GM12878 (cell line): ENCODE measurements around the gene KATNB1. TPM values are rescaled to one million over a fixed set of nuclear protein-coding genes. Genes with fewer than 3 reads are reported as not detected.

Experiments used
- BMI1 ChIP-seq: fragments of 450-650 bp; IDR thresholded peaks from 2 replicates; pipeline ENCODE4 v1.6.1; 2016; ENCODE audit warnings: mild to moderate bottlenecking, moderate library complexity, borderline replicate concordance
- CBX3 ChIP-seq: fragments of 200-600 bp; sonication (generic); IDR thresholded peaks from 2 replicates; pipeline ENCODE4 v1.6.1; 2016; ENCODE audit warnings: low read depth, borderline replicate concordance
- CBX5 ChIP-seq: sonication (generic); IDR thresholded peaks from 2 replicates; pipeline ENCODE4 v1.6.1; 2016; ENCODE audit warnings: low read depth, moderate library complexity, mild to moderate bottlenecking, inconsistent platforms
- CEBPZ ChIP-seq: fragments of 150-350 bp; IDR thresholded peaks from 2 replicates; pipeline ENCODE4 v1.6.1; 2016; ENCODE audit warnings: low read depth, low read length
- CHD4 ChIP-seq: fragments of 200-600 bp; sonication (generic); IDR thresholded peaks from 2 replicates; pipeline ENCODE4 v1.6.1; 2016; ENCODE audit warnings: mild to moderate bottlenecking
- CREM ChIP-seq: IDR thresholded peaks from 2 replicates; pipeline ENCODE4 v1.6.1; 2014; ENCODE audit warnings: antibody characterized with exemption, low read depth
- EZH2 ChIP-seq: IDR thresholded peaks from 2 replicates; pipeline ENCODE4 v1.6.1; 2012; ENCODE audit warnings: low read depth, mild to moderate bottlenecking, control low read depth, inconsistent platforms, low read length, borderline replicate concordance; ENCODE audit not compliant: control insufficient read depth
- HCFC1 ChIP-seq: fragments of 150-350 bp; IDR thresholded peaks from 2 replicates; pipeline ENCODE4 v1.6.1; 2014; ENCODE audit warnings: low read length
- IRF3 ChIP-seq: fragments of 450-650 bp; IDR thresholded peaks from 2 replicates; pipeline ENCODE4 v1.6.1; 2014; ENCODE audit warnings: mild to moderate bottlenecking
- KAT2A ChIP-seq: conservative IDR thresholded peaks from 2 replicates; pipeline ENCODE4 v1.6.1; 2011; ENCODE audit warnings: low read depth, low read length; ENCODE audit not compliant: control insufficient read depth
- MYB ChIP-seq: fragments of 150-350 bp; IDR thresholded peaks from 2 replicates; pipeline ENCODE4 v1.6.1; 2014; ENCODE audit warnings: mild to moderate bottlenecking, low read depth, low read length, borderline replicate concordance
- PAX5 ChIP-seq: IDR thresholded peaks from 2 replicates; pipeline ENCODE4 v1.6.1; 2011; ENCODE audit warnings: low read depth, low read length, borderline replicate concordance
- RFX5 ChIP-seq: IDR thresholded peaks from 2 replicates; pipeline ENCODE4 v1.6.1; 2011; ENCODE audit warnings: low read depth, low read length, improper control_type of control experiment
- SIN3A ChIP-seq: IDR thresholded peaks from 2 replicates; pipeline ENCODE4 v1.6.1; 2012; ENCODE audit warnings: low read depth, low read length, improper control_type of control experiment
- SPI1 ChIP-seq: IDR thresholded peaks from 2 replicates; pipeline ENCODE4 v1.6.1; 2011; ENCODE audit warnings: low read depth, mild to moderate bottlenecking, low read length, moderate library complexity, borderline replicate concordance; ENCODE audit not compliant: insufficient read depth
- STAT3 ChIP-seq: IDR thresholded peaks from 2 replicates; pipeline ENCODE4 v1.6.1; 2011; ENCODE audit warnings: low read depth, low read length, improper control_type of control experiment
- TCF3 ChIP-seq: IDR thresholded peaks from 2 replicates; pipeline ENCODE4 v1.6.1; 2012; ENCODE audit warnings: low read depth, mild to moderate bottlenecking, low read length, borderline replicate concordance; ENCODE audit not compliant: insufficient read depth
- USF2 ChIP-seq: IDR thresholded peaks from 2 replicates; pipeline ENCODE4 v1.6.1; 2011; ENCODE audit warnings: low read depth, low read length, improper control_type of control experiment, borderline replicate concordance
- ZBTB4 ChIP-seq: fragments of 450-650 bp; formaldehyde crosslinking; IDR thresholded peaks from 2 replicates; pipeline ENCODE4 v1.4.0; 2022; ENCODE audit warnings: mild to moderate bottlenecking, moderate library complexity
- ZNF24 ChIP-seq: fragments of 450-650 bp; IDR thresholded peaks from 2 replicates; pipeline ENCODE4 v1.6.1; 2017; ENCODE audit warnings: antibody characterized with exemption, mild to moderate bottlenecking
- ZNF274 ChIP-seq: IDR thresholded peaks from one replicate; pipeline ENCODE4 v1.8.0; 2011; ENCODE audit not compliant: insufficient read length, insufficient read depth
- polyA plus RNA-seq, 11 experiments: library from polyadenylated mRNA; depleted of rRNA in 4 of 11; unstranded in 6 of 11; stranded (reverse) in 5 of 11; fragments of >200 nt; fragmentation: Nextera tagmentation in 4 of 11; fragmentation: Illumina TruSeq in 1 of 11; extraction: Ambion mirVana in 4 of 11; extraction: Trizol in 1 of 11; gene quantifications; 1 replicate in 1 of 11; 2 replicates in 10 of 11; pipeline versions ENCODE4 v1.2.1 to v1.2.3, GENCODE V29; 2011 to 2016; ENCODE audit warnings: inconsistent platforms in 2 of 11, missing spikeins in 2 of 11, low read depth in 1 of 11
- total RNA-seq, 4 experiments: library from RNA; depleted of rRNA in 3 of 4; stranded (reverse); fragments of >200 nt in 3 of 4; fragmentation: Illumina TruSeq in 1 of 4; extraction: Trizol in 1 of 4; gene quantifications; 2 replicates each; pipeline versions ENCODE4 v1.2.1 to v1.2.3, GENCODE V29; 2013 to 2021

KATNB1 gene
- total and polyA plus RNA-seq, 10 of the 15 experiments (the other 5 are each of a cell fraction or from before 2014, with no cell fraction given): 0.71 to 46.5 (median 19.5) TPM

GRCh38 chr16:57689762-57690558 lies 45.6 kb upstream of the KATNB1 start (continued):
- TF ChIP-seq ZBTB4 (CRISPR knock-in tag) (no peak), BMI1 (no peak), TCF3 (0 out of 2 replicates have a peak, but pooled peaks have one; percentile 8), CHD4 (no peak), PAX5 (peak; percentile 81; the same call in 1 of the 2 replicates), ZNF24 (no peak), CEBPZ (no peak), CBX5 (no peak), CREM (peak; percentile 77), EZH2 (no peak), SIN3A (no peak), KAT2A (no peak), IRF3 (no peak), USF2 (no peak), HCFC1 (no peak), ZNF274 (no peak), MYB (no peak), SPI1 (no peak), STAT3 (no peak), RFX5 (no peak), CBX3 (no peak)
